GM23338 (cell line): Measurements from ENCODE around the gene LILRB1. TPM values are rescaled to one million over a fixed set of nuclear protein-coding genes. Genes with fewer than 3 reads are reported as not detected.
"Not testable (repeated sequence)": the region's sequence is repeated elsewhere in the genome, so short reads cannot be mapped to it uniquely, and the experiment has no call there.

Source experiments
- ATAC-seq: fragments of 200-7000 bp; cut with Tn5 transposase; 3 replicates; pipeline ENCODE4 v1.9.1; 2020
- DNase-seq: peaks from one replicate; pipeline ENCODE4 v3.0.0-alpha.2; 2015; ENCODE audit warnings: low spot score
- H2AFZ ChIP-seq: fragments of 200-600 bp; sonication (generic); 2 replicates; pipeline ENCODE4 v1.8.0; 2016; ENCODE audit warnings: antibody characterized with exemption, mild to moderate bottlenecking, moderate library complexity
- H3F3A ChIP-seq: fragments of 200-600 bp; sonication (generic); replicated peaks from 2 replicates; pipeline ENCODE4 v1.8.0; 2017; ENCODE audit warnings: antibody characterized with exemption, mixed run types, low read depth
- H3K27ac ChIP-seq: fragments of 200-600 bp; sonication (generic); 2 replicates; pipeline ENCODE4 v1.6.1; 2016; ENCODE audit warnings: low read depth
- H3K27me3 ChIP-seq: fragments of 200-600 bp; sonication (generic); 2 replicates; pipeline ENCODE4 v1.8.0; 2016; ENCODE audit warnings: mild to moderate bottlenecking, mixed run types, moderate library complexity; ENCODE audit not compliant: insufficient read depth
- H3K36me3 ChIP-seq: fragments of 200-600 bp; sonication (generic); 2 replicates; pipeline ENCODE4 v1.8.0; 2016; ENCODE audit warnings: mild to moderate bottlenecking; ENCODE audit not compliant: insufficient read depth
- H3K4me1 ChIP-seq: fragments of 200-600 bp; sonication (generic); 2 replicates; pipeline ENCODE4 v1.8.0; 2016; ENCODE audit warnings: mild to moderate bottlenecking, moderate library complexity; ENCODE audit not compliant: insufficient read depth
- H3K4me2 ChIP-seq: fragments of 200-600 bp; sonication (generic); 2 replicates; pipeline ENCODE4 v1.7.1; 2017; ENCODE audit warnings: mixed run types
- H3K4me3 ChIP-seq: fragments of 200-600 bp; sonication (generic); 2 replicates; pipeline ENCODE4 v1.6.1; 2016; ENCODE audit warnings: mixed run types
- H3K79me2 ChIP-seq: fragments of 200-600 bp; sonication (generic); replicated peaks from 2 replicates; pipeline ENCODE4 v1.8.0; 2017; ENCODE audit warnings: mild to moderate bottlenecking; ENCODE audit not compliant: insufficient read depth
- H3K9me2 ChIP-seq: fragments of 200-600 bp; sonication (generic); 2 replicates; pipeline ENCODE4 v1.8.0; 2017; ENCODE audit not compliant: insufficient read depth
- H4K20me1 ChIP-seq: fragments of 200-600 bp; sonication (generic); replicated peaks from 2 replicates; pipeline ENCODE4 v1.8.0; 2017; ENCODE audit warnings: mild to moderate bottlenecking; ENCODE audit not compliant: insufficient read depth
- H3K27ac Mint-ChIP-seq: 2 replicates; pipeline ENCODE4 v1.8.0; 2020; ENCODE audit warnings: inconsistent platforms, mild to moderate bottlenecking, moderate library complexity, mixed read lengths
- H3K27me3 Mint-ChIP-seq: 3 replicates; pipeline ENCODE4 v1.8.0; 2022; ENCODE audit warnings: low read depth, mild to moderate bottlenecking, moderate library complexity, mixed read lengths, inconsistent platforms; ENCODE audit not compliant: insufficient read depth, poor library complexity
- H3K36me3 Mint-ChIP-seq: 3 replicates; pipeline ENCODE4 v1.8.0; 2021; ENCODE audit warnings: low read depth, mild to moderate bottlenecking, inconsistent platforms, moderate library complexity, mixed read lengths
- H3K4me1 Mint-ChIP-seq: 3 replicates; pipeline ENCODE4 v1.8.0; 2020; ENCODE audit warnings: mild to moderate bottlenecking, inconsistent platforms, mixed read lengths
- H3K4me3 Mint-ChIP-seq: 3 replicates; pipeline ENCODE4 v1.8.0; 2021; ENCODE audit warnings: moderate library complexity, mild to moderate bottlenecking, inconsistent platforms, mixed read lengths
- H3K9me3 Mint-ChIP-seq: 3 replicates; pipeline ENCODE4 v1.8.0; 2020; ENCODE audit warnings: moderate library complexity, mild to moderate bottlenecking, inconsistent platforms, mixed read lengths
- CREB1 ChIP-seq: fragments of 250-450 bp; sonication (Bioruptor Pico); IDR thresholded peaks from 2 replicates; pipeline ENCODE4 v1.5.0; 2020; ENCODE audit warnings: low read depth, mild to moderate bottlenecking, moderate library complexity
- ETS1 ChIP-seq: IDR thresholded peaks from 2 replicates; pipeline ENCODE4 v1.6.1; 2016; ENCODE audit warnings: antibody characterized with exemption
- EZH2 ChIP-seq: fragments of 200-600 bp; sonication (generic); IDR thresholded peaks from one replicate; pipeline ENCODE4 v1.8.0; 2017; ENCODE audit warnings: antibody characterized with exemption, mild to moderate bottlenecking, low read depth; ENCODE audit not compliant: unreplicated experiment
- EZH2phosphoT487 ChIP-seq: fragments of 200-600 bp; sonication (generic); IDR thresholded peaks from one replicate; pipeline ENCODE4 v1.8.1; 2018; ENCODE audit warnings: antibody characterized with exemption; ENCODE audit not compliant: unreplicated experiment
- JUNB ChIP-seq: IDR thresholded peaks from one replicate; pipeline ENCODE4 v1.6.1; 2016; ENCODE audit warnings: antibody characterized with exemption; ENCODE audit not compliant: unreplicated experiment
- NANOG ChIP-seq: IDR thresholded peaks from 2 replicates; pipeline ENCODE4 v1.6.1; 2016; ENCODE audit warnings: antibody characterized with exemption, borderline replicate concordance
- STAT1 ChIP-seq: IDR thresholded peaks from one replicate; pipeline ENCODE4 v1.6.1; 2016; ENCODE audit warnings: antibody characterized with exemption; ENCODE audit not compliant: unreplicated experiment
- ZNF114 ChIP-seq: fragments of 250-450 bp; sonication (Bioruptor Pico); IDR thresholded peaks from 2 replicates; pipeline ENCODE4 v1.5.0; 2020; ENCODE audit warnings: mild to moderate bottlenecking, moderate library complexity
- ZNF331 ChIP-seq: fragments of 250-450 bp; sonication (Bioruptor Pico); IDR thresholded peaks from 2 replicates; pipeline ENCODE4 v1.5.0; 2020; ENCODE audit warnings: low read depth, mild to moderate bottlenecking, moderate library complexity
- polyA plus RNA-seq: library from polyadenylated mRNA; unstranded; fragments of >200 nt; fragmentation: Nextera tagmentation; extraction: Ambion mirVana; gene quantifications from 2 replicates; pipeline ENCODE4 v1.2.1, GENCODE V29; 2016
- total RNA-seq: library from RNA; depleted of rRNA; stranded (reverse); fragments of >200 nt; shearing (Covaris generic); gene quantifications from 2 replicates; pipeline ENCODE4 v1.2.3, GENCODE V29; 2014

Gene LILRB1
- total and polyA plus RNA-seq, 2 experiments from 2014 or later = 0.14 TPM; not detected in 1

GRCh38 chr19:54638683-54639082 lies 8.4 kb downstream of the LILRB1 start:
- H3K4me2 ChIP-seq = no peak overlapping the region
- peaks cover 25% of the 10 kb centered on the region for H3K36me3 Mint-ChIP-seq
- H3K27me3 ChIP-seq = no peaks in the 10 kb centered on the region
- TF ChIP-seq ZNF331 (CRISPR knock-in tag) (no peak), NANOG (no peak), EZH2phosphoT487 (no peak), CREB1 (no peak), STAT1 (no peak), JUNB (no peak), EZH2 (no peak), ETS1 (no peak), ZNF114 (CRISPR knock-in tag) (no peak)
- peaks cover 3% of the 10 kb centered on the region for H3K27me3 Mint-ChIP-seq
- no peaks in the 10 kb centered on the region for H3K79me2 ChIP-seq
- H3K27ac ChIP-seq = no peak overlapping the region
- H3K4me1 ChIP-seq = no peaks in the 10 kb centered on the region
- ATAC-seq (no peak), DNase-seq (no peak)
- H3K4me3 Mint-ChIP-seq = no peak overlapping the region
- no peaks in the 10 kb centered on the region for H4K20me1 ChIP-seq
- H3K4me1 Mint-ChIP-seq = no peaks in the 10 kb centered on the region
- H2AFZ ChIP-seq = no peak overlapping the region
- no peaks in the 10 kb centered on the region for H3F3A ChIP-seq
- 0 out of 2 replicates have a peak, but pooled peaks cover 4% of the 10 kb centered on the region for H3K36me3 ChIP-seq
- H3K9me2 ChIP-seq = no peaks in the 10 kb centered on the region
- no peak overlapping the region for H3K27ac Mint-ChIP-seq
- H3K9me3 Mint-ChIP-seq = peaks cover 91% of the 10 kb centered on the region
- no peak overlapping the region for H3K4me3 ChIP-seq

DNA sequence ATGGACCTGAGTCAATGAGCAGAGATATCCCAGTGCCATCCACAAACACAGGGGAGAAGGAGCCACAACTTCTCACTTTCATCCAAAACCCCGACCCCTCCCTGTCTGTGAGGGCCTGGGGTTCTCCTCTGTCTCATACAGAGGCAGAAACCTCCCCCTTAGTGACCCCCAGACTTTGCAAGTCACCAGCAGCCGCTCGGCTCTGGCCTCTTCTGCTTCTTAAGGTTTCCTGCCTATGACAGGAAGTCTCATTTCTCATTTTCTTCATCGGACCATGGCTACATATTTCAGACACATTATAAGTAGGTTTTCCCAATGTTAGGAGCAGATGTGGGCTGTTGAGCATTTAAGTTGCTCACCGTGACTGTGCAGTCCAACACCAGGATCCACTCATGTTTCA lies 12.7 kb downstream of the LILRB1 start:
- not testable (repeated sequence) for H3K27ac Mint-ChIP-seq
- peaks cover 17% of the 10 kb centered on the region; the same call in 2 of the 3 replicates for H3K36me3 Mint-ChIP-seq
- H3K9me3 Mint-ChIP-seq = peaks cover 89% of the 10 kb centered on the region

GRCh38 chr19:54643583-54643982 lies 13.3 kb downstream of the LILRB1 start:
- H3K4me2 ChIP-seq, ATAC-seq, H3K27me3 ChIP-seq, H3K4me1 ChIP-seq, H3K4me3 ChIP-seq, DNase-seq, H3K4me1 Mint-ChIP-seq, H3K27ac Mint-ChIP-seq, H3K4me3 Mint-ChIP-seq, H3K27ac ChIP-seq, H3K79me2 ChIP-seq, H4K20me1 ChIP-seq, H2AFZ ChIP-seq, H3F3A ChIP-seq, H3K36me3 ChIP-seq, H3K9me2 ChIP-seq, H3K27me3 Mint-ChIP-seq: not testable (repeated sequence)
- Mint-ChIP-seq H3K9me3 (peaks cover 91% of the 10 kb centered on the region), H3K36me3 (peaks cover 21% of the 10 kb centered on the region; the same call in 2 of the 3 replicates)

More for the DNA sequence above, 12.7 kb downstream of the LILRB1 start:
- H3K36me3 ChIP-seq, H3K4me3 ChIP-seq, H3F3A ChIP-seq, H3K4me3 Mint-ChIP-seq, H3K4me1 Mint-ChIP-seq, H3K27me3 Mint-ChIP-seq, H3K4me2 ChIP-seq, H3K79me2 ChIP-seq, ATAC-seq, H2AFZ ChIP-seq, H3K27me3 ChIP-seq, H4K20me1 ChIP-seq, DNase-seq, H3K4me1 ChIP-seq, H3K9me2 ChIP-seq, H3K27ac ChIP-seq: not testable (repeated sequence)
